ENCODE data around the gene CLCN4.

- TF ChIP-seq GATA2 (IDR thresholded peaks at IDR 0.05; ENCODE audit: low read depth, low read length) (no peak), GATA3 (IDR thresholded peaks at IDR 0.05; ENCODE audit: low read depth, low read length) (no peak)
Measured at GRCh38 chrX:10111364-10112148, 45.2 kb upstream of the CLCN4 start.
